Measurements from ENCODE around the gene MRPL23. TPM values are rescaled to one million over a fixed set of nuclear protein-coding genes. Genes with fewer than 3 reads are reported as not detected.

The MRPL23 gene
- total RNA-seq, 1 donor from 2014 or later = 93.6 TPM

DNA sequence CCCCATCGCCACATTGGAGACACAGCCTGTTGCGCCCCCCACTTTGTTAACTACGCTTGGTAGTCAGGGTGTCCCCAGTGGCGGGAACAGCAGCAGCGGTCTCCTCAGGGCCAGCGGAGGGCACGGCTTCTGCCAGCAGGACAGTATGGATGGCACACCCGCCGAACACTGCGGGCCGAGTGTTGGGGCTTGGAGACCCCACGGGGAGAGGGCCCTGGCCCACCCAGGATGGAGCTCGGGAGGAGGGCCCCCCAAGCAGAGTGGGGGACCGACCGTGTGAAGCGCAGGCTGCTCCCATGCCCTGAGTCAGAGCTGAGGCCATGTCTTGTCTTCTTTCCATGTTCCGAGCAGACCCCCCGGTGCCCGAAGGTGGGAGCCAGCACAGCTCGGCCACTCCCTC lies 17.8 kb downstream of the MRPL23 start:
- Histone ChIP-seq H3K27me3 (ENCODE audit: low read depth) (no peaks in the 10 kb centered on the region), H3K9me3 (replicated peaks) (no peaks in the 10 kb centered on the region), H3K4me3 (no peak overlapping the region), H3K4me1 (no peaks in the 10 kb centered on the region), H3K36me3 (no peaks in the 10 kb centered on the region), H3K27ac (replicated peaks) (no peak overlapping the region)
- no peak for DNase-seq
- TF ChIP-seq, protein P1, sequence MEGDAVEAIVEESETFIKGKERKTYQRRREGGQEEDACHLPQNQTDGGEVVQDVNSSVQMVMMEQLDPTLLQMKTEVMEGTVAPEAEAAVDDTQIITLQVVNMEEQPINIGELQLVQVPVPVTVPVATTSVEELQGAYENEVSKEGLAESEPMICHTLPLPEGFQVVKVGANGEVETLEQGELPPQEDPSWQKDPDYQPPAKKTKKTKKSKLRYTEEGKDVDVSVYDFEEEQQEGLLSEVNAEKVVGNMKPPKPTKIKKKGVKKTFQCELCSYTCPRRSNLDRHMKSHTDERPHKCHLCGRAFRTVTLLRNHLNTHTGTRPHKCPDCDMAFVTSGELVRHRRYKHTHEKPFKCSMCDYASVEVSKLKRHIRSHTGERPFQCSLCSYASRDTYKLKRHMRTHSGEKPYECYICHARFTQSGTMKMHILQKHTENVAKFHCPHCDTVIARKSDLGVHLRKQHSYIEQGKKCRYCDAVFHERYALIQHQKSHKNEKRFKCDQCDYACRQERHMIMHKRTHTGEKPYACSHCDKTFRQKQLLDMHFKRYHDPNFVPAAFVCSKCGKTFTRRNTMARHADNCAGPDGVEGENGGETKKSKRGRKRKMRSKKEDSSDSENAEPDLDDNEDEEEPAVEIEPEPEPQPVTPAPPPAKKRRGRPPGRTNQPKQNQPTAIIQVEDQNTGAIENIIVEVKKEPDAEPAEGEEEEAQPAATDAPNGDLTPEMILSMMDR (IDR thresholded peaks at IDR 0.05; ENCODE audit: borderline replicate concordance) = no peak
- intact Hi-C loops (cut with micrococcal nuclease) = no loop called here

DNA sequence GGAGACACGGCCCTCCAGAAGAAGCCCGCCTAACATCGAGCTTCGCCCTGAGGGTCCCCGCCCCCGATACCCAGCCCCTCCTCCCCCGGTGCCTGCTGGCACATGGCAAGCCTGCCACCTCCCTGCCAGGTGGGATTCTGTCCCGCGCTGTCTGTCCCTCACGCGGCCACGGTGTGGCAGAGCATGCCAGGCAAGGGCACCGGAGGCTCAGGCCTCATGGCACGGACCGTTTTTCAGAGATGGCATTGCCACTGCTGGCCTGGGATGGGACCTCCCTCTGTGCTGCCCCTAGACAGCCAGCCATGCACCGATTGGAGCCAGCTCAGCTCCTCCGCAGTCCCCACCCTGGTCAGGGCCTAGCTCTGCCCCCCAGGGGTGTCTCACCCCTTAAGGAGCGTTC lies 19.4 kb downstream of the MRPL23 start:
- Histone ChIP-seq H3K36me3 (no peaks in the 10 kb centered on the region), H3K4me3 (no peak overlapping the region), H3K9me3 (replicated peaks) (no peaks in the 10 kb centered on the region), H3K27ac (replicated peaks) (no peak overlapping the region), H3K4me1 (no peaks in the 10 kb centered on the region), H3K27me3 (ENCODE audit: low read depth) (no peaks in the 10 kb centered on the region)
- TF ChIP-seq, protein P1 (IDR thresholded peaks at IDR 0.05; ENCODE audit: borderline replicate concordance) = no peak
- no peak for DNase-seq
- intact Hi-C loops (cut with micrococcal nuclease) = no loop called here

DNA sequence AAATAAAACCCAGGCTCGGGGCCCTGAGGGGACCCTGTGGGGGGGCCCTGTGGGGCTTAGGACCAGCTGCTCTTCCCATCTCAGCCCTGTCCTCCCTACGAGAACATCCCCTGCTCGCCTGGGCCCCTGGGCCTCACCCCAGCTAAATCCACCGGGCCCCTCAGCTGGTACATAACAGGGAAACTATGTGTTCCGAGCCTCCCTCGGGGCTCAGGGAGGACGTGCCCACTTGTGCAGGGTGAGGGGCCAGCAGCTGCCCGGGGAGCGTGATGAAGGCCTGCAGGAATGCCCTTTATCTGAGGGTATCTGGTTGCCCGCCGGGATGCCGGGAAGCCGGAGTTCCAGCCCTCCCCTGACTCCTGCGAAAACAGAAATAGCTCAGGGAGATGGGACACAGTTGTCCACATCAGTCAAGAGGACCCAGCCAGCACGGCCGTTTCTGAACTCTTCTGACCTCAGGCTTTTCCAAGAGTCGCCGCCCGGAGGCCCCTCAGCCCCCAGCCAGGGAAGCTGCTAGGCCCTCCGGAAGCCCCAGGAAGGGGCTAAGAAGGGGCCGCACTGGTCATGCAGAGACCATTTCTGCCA lies 20.6 kb downstream of the MRPL23 start:
- no peaks in the 10 kb centered on the region for H3K27me3 ChIP-seq (ENCODE audit: low read depth)
- no peak overlapping the region for H3K27ac ChIP-seq (replicated peaks)
- H3K9me3 ChIP-seq (replicated peaks) = no peaks in the 10 kb centered on the region
- H3K4me1 ChIP-seq = no peaks in the 10 kb centered on the region
- intact Hi-C loops (cut with micrococcal nuclease) = no loop called here
- no peak for DNase-seq
- no peak overlapping the region for H3K4me3 ChIP-seq
- TF ChIP-seq, protein P1 (IDR thresholded peaks at IDR 0.05; ENCODE audit: borderline replicate concordance) = no peak
- H3K36me3 ChIP-seq = no peaks in the 10 kb centered on the region

DNA sequence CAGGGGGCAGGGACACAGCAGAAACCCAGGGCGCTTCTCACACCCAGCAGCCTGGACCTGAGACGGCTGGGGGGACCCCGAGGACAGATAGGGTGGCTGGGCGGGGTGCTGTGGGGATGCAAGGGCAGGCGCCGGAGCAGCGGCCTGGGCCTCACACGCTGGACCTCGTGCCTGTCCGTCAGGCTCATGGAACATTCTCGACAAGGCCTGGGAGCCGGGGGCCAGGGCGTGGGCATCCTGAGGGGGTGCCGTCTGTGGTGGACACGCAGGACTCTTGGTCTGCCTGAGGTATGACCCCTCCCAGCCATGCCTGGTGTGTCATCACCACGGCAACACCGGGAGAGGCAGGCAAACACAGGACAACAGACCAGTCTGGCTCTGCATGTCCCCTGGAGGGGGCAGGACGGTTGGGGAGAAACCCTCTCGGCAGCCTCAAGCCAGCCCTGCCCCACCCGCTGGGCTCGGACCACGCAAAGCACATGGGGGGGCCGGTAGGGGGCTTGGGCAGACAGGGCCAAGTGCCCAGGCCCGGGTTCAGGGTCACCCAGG lies 21.4 kb downstream of the MRPL23 start:
- DNase-seq = no peak
- no peak overlapping the region for H3K27ac ChIP-seq (replicated peaks)
- TF ChIP-seq, protein P1 (IDR thresholded peaks at IDR 0.05; ENCODE audit: borderline replicate concordance) = no peak
- no peak overlapping the region for H3K4me3 ChIP-seq
- intact Hi-C loops (cut with micrococcal nuclease) = no loop called here
- no peaks in the 10 kb centered on the region for H3K4me1 ChIP-seq
- no peaks in the 10 kb centered on the region for H3K9me3 ChIP-seq (replicated peaks)
- H3K36me3 ChIP-seq = no peaks in the 10 kb centered on the region
- no peaks in the 10 kb centered on the region for H3K27me3 ChIP-seq (ENCODE audit: low read depth)

DNA sequence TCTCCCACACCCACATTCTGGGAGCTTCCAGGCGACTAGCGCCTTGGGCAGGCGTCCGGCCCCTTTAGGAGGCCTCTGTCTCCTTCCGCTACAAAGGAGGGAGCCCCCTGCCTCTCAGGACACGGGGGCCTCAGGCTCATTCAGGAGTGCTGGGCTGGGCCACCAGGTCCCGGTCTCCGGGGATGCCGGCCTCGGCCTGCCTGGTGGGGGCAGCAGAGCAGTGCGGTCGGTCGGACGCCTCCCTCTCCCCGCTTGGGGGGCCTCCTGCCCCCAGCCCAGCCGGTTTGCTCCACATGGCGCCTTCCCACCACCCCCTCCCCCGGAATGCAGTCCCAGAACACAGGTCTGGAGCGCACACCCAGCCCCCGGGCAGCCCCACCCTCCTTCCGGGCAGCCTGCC lies 21.9 kb downstream of the MRPL23 start:
- Histone ChIP-seq H3K4me3 (no peak overlapping the region), H3K4me1 (no peaks in the 10 kb centered on the region), H3K9me3 (replicated peaks) (no peaks in the 10 kb centered on the region), H3K27ac (replicated peaks) (no peak overlapping the region), H3K36me3 (no peaks in the 10 kb centered on the region), H3K27me3 (ENCODE audit: low read depth) (no peaks in the 10 kb centered on the region)
- intact Hi-C loops (cut with micrococcal nuclease) = no loop called here
- no peak for DNase-seq
- TF ChIP-seq, protein P1 (IDR thresholded peaks at IDR 0.05; ENCODE audit: borderline replicate concordance) = no peak

Data from left ventricle myocardium inferior (tissue), 1 donor.